ENCODE data around the gene KRT72. TPM values are rescaled to one million over a fixed set of nuclear protein-coding genes. Genes with fewer than 3 reads are reported as not detected.
"Not testable (repeated sequence)": the region's sequence is repeated elsewhere in the genome, so short reads cannot be mapped to it uniquely, and the experiment has no call there.

The KRT72 gene
- total RNA-seq, 1 donor from 2014 or later: not detected

DNA sequence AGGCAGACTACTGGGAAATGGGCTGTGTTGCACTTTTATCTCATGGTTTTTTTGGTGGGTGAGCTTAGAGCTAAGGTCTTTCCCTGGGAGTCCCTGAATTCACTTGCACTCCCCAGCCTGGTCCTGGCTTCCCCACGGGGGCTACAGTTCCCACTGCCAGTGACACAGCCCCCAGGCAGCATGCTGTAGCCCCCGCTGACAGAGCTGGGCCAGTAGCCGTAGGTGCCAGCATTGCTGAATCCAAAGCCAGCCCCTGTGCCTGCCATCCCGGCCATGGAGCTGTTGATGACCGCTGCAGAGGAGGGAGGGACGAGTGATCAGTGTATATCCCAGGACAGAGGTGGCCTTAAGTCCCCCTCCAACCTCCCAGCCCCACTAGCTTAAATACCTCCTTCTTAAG, 6.9 kb upstream of the KRT72 start:
- DNase-seq (ENCODE audit: low read depth): no peak

DNA sequence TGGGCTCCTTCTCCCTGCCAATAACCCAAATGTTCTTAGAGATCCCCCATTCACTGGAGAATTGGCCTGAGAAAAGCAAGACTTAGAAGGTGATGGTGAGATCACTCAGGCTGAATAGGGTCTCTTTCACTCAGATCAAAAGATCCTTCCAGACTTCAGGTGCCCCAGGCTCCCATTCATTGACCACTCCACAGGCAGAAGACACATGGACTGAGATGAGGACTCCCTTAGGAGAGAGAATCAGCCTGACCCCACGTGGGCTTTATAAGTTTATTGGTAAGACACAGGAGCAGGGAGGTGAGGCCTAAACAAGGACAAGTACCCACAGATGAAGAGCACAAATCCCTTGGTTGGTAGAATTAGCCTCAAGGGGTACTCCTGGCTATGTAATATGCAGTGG, 6.1 kb upstream of the KRT72 start:
- DNase-seq (ENCODE audit: low read depth): no peak

DNA sequence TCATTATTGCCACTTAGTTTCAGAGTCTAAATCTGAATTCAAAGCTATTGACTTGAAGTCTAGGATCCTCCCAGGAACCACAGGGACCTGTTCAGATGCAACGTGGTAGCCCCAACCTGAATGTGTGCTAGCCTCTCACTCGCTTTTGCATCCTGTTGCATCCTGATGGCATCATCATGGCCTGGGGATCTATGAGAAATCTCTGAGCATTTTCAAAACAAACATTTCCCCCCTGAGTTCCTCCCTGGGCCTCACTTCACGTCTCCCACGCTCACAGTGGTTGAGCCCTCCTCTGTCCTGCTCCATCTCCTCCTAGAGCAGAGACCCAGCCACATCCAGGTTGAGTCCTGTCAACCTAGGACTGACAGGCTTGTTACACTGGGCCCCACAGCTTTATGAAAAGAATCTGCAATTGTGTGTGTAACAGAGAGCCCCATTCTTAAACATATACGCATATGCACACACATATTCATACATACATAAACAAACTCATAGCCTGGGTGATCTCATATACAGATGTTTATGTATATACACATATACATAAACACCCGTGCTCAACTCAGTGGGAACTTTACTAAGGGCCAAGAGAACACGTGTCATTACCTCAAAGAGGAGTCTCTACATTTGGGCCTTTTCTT, 5.4 kb upstream of the KRT72 start:
- DNase-seq (ENCODE audit: low read depth): no peak

DNA sequence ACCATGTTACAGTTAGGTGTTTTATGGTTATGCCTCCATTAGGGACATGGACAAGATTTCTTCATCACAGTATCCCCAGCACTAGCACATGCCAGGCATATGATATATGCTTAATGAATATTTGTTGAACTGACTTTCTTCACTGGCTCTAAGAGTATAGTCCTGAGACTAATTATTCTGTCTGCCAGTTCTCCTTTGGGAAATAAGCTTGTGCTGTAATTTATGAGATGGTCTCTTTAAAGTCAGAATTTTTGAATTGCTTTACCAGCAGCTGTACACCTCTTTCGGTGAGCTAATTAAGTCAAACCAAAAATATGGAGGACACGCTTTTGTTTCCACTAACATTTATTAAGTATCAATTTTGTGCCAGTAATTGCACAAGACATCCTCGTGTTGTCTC, 4.8 kb upstream of the KRT72 start:
- DNase-seq (ENCODE audit: low read depth): no peak

DNA sequence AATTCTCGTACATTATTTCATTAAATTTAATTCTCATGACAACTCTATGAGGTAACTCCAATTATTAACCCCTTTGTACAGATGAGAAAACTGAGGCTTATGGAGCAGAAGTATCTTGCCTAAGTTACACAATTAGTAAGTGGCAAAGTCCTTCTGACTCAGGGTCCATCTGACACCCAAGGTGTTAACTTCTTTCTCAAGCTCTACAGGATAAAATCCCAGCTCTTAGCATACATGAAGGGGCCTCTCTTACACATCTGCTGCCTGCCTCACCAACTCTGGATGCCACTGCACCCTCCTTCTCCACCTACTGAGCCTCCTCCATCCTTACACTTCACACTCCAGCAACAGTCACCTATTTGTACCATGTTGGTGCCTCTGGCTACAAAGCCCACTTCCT, 4.3 kb upstream of the KRT72 start:
- no peak for DNase-seq (ENCODE audit: low read depth)

DNA sequence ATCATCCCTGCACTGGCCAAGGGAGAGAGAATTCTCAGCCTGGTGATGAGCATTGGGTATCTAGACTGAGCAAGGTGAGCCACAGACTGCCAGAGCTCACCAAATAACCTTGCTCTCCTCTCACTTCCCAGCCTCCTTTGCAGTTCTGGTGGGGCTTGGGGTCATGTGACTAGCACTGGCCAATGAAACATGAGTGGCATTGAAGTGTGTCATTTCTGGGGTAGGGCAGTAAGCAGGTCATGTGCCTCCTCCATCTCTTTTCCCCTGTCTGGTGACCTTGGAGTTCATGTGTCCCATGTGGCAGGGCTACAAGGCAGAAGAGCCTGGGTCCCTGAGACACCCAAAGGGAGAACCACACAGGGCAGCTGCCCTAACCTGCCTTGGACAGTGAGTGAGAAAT, 3.6 kb upstream of the KRT72 start:
- DNase-seq (ENCODE audit: low read depth): no peak

DNA sequence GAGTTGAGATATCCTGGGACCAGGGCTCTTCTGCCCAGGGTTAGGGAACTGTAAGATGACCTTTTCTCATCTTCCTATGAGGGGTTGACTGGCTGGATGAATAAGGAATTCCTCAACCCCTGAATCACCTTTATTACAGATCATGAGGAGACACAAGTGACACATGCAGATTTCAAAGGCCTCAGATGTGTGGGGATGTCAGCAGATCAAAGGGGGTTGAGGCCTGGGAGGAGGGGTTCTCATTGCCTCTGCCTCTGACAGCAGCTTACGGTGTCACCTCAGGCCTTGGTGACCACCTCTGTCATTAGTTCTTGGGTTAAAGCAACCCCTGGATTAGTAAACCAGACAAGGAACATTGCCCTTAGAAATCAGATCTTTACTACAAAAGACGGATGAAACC, 2.1 kb upstream of the KRT72 start:
- no peak for DNase-seq (ENCODE audit: low read depth)

DNA sequence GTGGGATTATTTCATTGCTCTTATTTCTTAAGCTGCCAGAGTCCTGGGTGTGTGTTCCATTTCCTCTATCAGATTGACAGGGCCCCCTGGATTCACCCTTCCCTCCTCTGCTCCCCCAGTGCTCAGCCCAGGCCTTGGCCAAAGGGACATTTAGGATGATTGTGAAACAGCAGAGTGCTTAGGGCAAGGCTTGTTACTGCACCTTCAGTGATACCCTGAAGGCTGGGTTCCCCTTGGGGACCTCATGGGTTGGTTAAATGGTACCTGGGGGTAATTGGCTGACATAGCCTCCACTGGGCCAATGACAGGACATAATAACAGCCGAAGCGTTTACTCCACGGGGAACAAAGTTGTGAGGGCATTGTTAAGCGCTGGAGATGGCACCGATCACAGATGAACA, 1.3 kb upstream of the KRT72 start:
- no peak for DNase-seq (ENCODE audit: low read depth)

DNA sequence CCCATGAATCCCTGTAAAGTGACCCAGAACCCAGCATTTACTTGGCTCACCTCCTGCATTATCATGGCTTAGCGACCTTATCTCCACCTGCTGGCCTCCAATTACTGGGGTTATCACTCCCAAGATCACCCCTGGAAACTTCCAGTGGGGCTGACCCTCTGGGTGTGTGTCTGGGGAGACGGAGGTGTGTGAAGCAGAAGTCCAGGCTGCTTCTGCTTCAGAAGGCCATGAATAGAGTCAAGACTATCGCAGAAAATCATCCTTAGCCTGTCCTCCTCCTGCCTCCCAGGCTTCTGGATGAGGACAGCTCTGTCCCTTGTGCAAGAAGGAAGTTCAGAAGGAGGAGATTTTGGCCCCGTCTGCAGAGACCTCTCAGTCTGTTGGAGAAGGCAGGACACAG, 408 bp upstream of the KRT72 start:
- no peak for DNase-seq (ENCODE audit: low read depth)

DNA sequence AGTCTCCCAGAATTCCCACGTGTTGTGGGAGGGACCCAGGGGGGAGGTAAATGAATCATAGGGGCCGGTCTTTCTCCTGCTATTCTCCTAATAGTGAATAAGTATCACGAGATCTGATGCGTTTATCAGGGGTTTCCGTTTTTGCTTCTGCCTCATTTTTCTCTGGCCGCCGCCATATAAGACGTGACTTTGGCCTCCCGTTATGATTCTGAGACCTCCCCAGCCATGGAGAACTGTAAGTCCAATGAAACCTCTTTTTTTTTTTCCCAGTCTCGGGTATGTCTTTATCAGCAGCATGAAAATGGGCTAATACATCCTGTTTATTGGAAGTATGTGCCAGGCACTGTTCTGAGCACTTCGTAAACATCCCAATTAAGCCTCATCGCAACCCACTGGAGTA, 788 bp downstream of the KRT72 start:
- no peak for DNase-seq (ENCODE audit: low read depth)

DNA sequence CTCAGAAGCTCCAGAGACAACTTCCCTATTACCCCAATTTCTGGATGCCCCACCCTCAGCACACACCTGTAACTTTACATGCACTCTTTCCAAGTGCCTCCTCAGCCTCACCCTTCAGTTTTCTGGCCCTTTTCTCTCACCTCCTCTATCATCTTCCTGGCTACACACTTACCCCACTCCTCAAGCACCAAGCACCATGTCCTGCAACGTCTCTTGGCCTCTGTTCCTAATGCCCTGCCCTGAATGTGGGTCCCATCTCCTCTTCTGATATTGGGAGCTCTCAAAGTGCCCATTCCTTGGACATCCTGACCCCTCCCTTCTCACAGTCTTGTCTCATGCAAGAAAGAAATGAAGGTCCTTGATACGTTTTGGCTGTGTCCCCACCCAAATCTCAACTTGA, 1.2 kb downstream of the KRT72 start:
- no peak for DNase-seq (ENCODE audit: low read depth)

DNA sequence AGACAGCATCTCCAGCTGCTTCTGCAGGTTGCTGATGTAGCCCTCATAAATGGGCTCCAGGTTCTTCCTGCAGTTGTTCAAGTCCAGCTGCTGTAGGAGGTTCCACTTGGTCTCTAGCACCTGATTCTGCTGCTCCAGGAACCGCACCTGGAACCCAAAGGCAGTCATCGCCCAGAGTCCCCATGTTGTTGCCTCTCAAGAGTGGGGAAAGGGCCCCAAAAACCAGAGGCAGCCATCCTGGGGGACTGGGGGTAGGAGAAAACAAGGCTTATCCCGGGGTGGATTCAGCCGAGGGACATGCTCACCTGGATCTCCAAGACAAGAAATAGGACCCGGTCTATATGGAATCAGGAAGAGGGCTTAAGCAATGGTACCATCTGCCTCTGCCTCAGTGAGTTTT, 2.3 kb downstream of the KRT72 start:
- no peak for DNase-seq (ENCODE audit: low read depth)

DNA sequence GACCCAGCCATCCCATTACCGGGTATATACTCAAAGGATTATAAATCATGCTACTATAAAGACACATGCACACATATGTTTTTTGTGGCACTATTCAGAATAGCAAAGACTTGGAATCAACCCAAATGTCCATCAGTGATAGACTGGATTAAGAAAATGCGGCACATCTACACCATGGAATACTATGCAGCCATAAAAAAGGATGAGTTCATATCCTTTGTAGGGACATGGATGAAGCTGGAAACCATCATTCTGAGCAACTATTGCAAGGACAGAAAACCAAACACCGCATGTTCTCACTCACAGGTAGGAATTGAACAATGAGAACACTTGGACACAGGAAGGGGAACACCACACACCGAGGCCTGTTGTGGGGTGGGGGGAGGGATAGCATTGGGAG, 7.0 kb downstream of the KRT72 start:
- not testable (repeated sequence) for DNase-seq (ENCODE audit: low read depth)

DNA sequence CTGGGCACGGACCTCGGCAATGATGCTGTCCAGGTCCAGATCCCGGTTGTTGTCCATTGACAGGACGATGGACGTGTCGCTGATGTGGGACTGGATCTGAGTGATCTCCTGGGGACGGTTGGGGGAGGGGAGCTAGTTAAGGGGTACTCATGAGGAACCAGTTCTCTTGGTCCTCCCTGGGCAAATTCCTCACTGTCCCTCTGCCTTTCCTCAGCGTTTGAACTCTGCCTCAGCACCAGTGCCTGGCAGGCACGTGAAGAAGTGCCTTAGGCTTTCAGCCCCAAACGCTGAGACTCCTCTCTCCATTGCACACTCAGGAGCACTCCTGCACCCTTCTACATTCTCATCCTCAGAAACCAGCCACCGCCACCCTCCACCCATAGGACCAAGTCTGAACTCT, 9.7 kb downstream of the KRT72 start:
- no peak for DNase-seq (ENCODE audit: low read depth)

DNA sequence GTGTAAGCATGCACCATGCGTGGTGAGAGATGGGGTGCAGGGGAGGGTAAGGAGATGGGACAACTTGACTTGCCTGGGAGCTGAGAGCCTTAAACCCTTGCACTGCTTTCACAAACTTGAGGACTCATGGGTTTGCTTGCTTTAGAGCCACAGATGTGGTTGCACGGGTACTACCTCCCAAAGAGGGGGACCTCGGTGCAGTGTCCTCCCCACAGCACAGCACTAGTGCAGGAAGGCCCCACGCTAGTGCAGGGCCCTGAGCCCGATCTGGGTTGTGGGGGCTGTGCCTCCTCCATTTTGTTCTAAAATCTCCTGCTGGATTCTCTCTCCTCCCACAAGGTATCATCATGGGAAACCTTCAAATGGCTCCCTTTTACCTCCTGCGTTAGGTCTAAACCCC, 11.2 kb downstream of the KRT72 start:
- DNase-seq (ENCODE audit: low read depth): no peak

DNA sequence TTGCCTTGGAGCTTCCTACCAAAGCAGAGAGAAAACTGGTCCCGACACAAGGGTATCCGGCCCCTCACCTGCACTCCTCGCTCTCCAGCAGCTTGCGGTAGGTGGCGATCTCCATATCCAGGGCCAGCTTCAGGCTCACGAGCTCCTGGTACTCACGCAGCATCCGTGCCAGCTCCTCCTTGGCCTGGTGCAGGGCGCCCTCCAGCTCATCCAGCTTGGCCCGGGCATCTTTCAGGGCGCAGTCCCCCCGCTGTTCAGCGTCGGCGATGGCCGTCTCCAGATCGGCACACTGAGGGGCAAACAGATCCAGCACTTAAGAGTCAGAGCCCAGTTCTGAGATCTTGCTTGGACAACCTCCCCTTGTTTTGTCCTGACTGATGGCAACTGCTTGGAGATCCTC, 13.7 kb downstream of the KRT72 start:
- no peak for DNase-seq (ENCODE audit: low read depth)

DNA sequence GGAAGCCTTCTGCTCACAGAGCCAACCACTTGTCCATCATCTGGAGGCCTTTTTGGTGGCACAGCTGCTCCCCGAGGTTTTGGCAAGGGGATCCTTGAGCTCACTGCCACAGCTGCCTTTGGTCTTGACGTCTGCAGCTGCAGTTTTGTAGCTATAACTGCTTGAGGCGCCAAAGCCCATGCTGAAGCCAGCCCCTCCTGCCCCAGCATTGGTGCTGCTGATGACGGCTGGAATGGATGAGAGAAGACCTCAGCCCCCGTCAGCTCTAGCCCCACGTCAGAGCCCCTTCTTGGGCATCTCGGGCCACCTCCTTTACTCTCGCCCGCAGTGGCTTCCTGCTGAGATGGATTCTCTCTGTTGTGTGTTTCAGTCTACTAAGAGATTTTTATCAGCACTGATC, 15.3 kb downstream of the KRT72 start:
- DNase-seq (ENCODE audit: low read depth): peak; percentile 15

DNA sequence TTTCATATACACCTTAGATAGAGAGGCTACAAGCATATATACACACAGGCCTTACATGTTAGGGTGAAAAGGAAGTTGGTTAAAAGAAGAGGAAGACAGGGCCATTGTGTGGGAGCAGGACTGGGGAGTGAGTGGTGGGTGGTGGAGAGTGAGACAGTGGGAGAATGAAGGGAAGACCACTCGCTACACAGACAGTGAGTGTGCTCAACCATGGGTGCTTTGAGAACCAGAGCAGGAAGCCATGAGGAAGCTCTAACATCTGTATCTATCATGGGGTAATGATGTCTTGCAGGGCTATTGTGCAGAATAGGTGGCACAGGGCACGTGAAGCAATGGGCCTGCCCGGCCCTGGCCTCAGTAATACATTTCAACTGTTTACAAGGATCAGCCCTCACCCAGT, 16.2 kb downstream of the KRT72 start:
- no peak for DNase-seq (ENCODE audit: low read depth)

DNA sequence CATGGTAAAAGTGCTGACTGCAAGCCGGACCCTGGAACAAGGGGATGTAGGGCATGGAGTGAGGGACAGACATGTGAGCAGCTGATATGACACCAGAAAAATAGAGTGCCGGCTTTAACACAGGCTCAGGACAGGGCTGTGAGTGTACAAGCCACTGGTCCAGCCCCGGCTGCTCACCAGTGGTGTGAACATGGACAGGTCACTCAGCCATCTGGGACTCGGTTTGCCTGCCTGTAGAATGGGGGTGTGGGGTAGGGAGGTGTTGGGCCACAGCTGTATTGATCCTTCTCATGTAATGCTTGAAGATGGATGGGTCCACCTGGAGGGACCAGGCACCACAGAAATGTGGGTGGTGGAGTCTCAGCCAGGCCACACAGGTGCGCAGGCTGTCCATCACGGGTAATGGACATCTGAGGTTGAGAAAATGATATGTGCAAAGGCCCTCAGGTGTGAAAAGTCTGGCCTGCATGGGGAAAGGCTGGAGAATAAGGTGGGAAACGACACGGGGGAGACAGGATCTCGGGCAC, 17.0 kb downstream of the KRT72 start:
- DNase-seq (ENCODE audit: low read depth): no peak

DNA sequence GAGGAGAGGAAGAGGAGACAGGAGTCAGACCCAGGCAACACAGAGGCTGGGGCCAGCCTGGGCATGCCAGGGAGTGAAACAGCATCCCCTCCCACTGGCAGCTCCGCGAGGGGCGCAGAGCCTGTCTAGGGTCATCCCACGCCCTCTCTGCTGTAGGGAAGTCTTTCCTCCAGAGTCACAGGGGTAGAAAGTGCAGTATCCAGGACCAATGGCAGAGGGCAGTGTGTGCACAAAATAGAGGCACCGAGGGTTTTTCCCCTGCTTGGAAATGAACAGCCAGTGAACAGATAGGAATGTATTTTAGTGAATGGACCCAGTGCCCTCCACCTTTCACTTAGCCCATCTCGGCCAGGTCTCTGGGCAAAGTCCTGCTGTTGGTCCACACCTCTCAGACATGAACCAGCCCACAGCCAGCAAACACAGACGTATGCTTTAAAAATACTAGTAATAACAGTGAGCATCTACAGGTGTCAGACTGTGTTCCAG, 18.2 kb downstream of the KRT72 start:
- peak; percentile 70 for DNase-seq (ENCODE audit: low read depth)

DNA sequence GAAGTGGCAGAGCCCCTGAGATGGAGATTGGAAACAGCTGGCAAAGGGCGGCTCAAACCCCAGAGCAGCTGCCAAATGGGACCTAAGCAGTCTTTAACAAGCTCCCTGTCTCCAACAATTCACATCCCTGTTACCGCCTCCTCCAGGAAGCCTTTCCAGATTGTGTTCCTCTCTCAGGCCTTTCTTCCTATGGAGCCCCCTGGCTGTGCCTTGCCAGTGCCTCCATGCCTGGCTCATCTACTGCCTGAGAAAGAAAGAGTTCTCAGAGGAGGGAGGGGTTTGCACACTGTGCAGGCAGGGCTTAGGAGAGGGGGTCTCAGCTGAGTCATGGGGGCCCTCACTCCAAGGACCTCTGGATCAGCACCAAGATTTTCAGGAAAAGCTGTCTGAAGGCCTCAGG, 18.8 kb downstream of the KRT72 start:
- no peak for DNase-seq (ENCODE audit: low read depth)

DNA sequence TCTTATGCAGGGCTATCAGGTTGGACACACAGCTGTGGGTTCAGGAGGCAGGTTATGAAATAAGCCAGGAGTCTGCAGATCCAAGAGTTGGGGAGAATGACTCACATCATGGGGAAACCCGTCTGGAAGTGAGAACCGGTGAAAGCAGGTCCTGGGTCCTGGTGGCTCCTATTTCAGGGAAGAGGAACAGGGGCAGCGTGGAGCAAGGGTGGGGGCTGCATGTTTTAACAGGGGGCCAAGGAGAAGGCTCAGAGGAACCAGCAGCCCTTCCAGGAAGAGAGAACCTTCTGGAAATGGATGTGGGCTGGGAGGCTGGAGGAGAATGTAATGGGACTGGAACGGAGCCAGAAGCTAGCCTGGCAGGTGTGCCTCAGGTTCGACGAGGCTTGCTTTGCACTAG, 19.8 kb downstream of the KRT72 start:
- no peak for DNase-seq (ENCODE audit: low read depth)

DNA sequence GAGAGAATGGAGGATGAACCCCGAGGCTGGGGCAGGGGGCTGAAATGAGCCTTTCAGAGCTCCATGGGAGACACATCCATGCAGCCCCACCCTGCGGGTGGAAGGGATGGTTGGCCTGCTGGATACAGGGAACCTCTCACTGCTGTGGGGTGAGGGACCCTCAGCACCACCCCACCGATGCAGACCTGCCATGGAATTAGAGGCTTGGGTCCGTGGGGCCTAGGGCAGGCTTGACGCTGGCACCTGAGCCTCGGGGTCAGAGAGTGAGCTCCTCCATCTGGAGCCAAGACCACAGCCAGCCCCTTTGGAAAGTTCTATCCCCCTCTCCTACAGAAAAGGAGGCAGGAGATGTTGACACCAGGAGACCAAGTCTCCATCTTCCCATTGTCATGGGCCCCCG, 20.2 kb downstream of the KRT72 start:
- DNase-seq (ENCODE audit: low read depth): no peak

DNA sequence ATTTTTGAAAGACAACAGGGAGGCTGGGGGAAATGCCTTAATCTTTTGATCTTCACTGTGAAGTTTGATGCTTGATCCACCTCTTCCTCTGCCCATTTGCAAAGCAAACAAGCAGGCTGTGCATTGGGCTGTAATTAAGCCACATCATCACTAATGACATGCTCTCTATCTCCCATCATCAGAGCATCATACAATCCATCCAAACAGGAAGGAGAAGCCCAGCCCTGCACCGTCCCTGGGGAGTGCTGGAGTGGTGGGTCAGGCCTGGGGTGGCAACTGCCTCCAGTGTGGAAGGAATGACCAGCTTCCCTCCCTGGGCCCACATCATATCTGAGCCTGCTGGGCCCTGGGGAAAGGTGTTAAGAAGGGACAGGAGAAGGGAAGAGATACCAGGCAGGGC, 20.8 kb downstream of the KRT72 start:
- no peak for DNase-seq (ENCODE audit: low read depth)
